Aorta (tissue), 5 donors: Measurements from ENCODE around the gene MAD1L1. TPM values are rescaled to one million over a fixed set of nuclear protein-coding genes. Genes with fewer than 3 reads are reported as not detected.
"Not testable (repeated sequence)": the region's sequence is repeated elsewhere in the genome, so short reads cannot be mapped to it uniquely, and the experiment has no call there.

Source experiments
- ATAC-seq: fragments of 200-7000 bp; cut with Tn5 transposase; one replicate; pipeline ENCODE4 v1.9.1; 2022; ENCODE audit warnings: moderate library complexity; ENCODE audit not compliant: low FRiP score
- DNase-seq, 2 donors: peaks; one replicate each; pipeline ENCODE4 v3.0.0-alpha.2; 2020
- H3K27ac ChIP-seq, 2 donors: one replicate each; pipeline ENCODE4 v1.5.1; 2013; ENCODE audit warnings: low read length in 2 of 2, mild to moderate bottlenecking in 2 of 2, moderate library complexity in 2 of 2, control low read depth in 1 of 2, inconsistent platforms in 1 of 2, low read depth in 1 of 2
- H3K27me3 ChIP-seq, 2 donors: one replicate each; pipeline ENCODE4 v1.6.1; 2013; ENCODE audit warnings: control low read depth in 1 of 2, low read length in 1 of 2, mild to moderate bottlenecking in 1 of 2, moderate library complexity in 1 of 2; ENCODE audit not compliant: insufficient read depth in 2 of 2, control insufficient read depth in 1 of 2
- H3K36me3 ChIP-seq, 2 donors: one replicate each; pipeline ENCODE4 v1.6.1; 2013; ENCODE audit warnings: control low read depth in 1 of 2, low read length in 1 of 2, mild to moderate bottlenecking in 1 of 2; ENCODE audit not compliant: insufficient read depth in 2 of 2, control insufficient read depth in 1 of 2
- H3K4me1 ChIP-seq, 2 donors: one replicate each; pipeline ENCODE4 v1.6.1; 2013; ENCODE audit warnings: low read length in 2 of 2, control low read depth in 1 of 2, mild to moderate bottlenecking in 1 of 2, moderate library complexity in 1 of 2; ENCODE audit not compliant: insufficient read depth in 2 of 2, control insufficient read depth in 1 of 2
- H3K4me3 ChIP-seq, 2 donors: one replicate each; pipeline ENCODE4 v1.5.1; 2013; ENCODE audit warnings: low read length in 2 of 2, control low read depth in 1 of 2, mild to moderate bottlenecking in 1 of 2
- H3K9me3 ChIP-seq: one replicate; pipeline ENCODE4 v1.6.1; 2013; ENCODE audit warnings: mild to moderate bottlenecking, low read length; ENCODE audit not compliant: control insufficient read depth
- WGBS, 2 donors: extraction: QIAGEN DNeasy Blood & Tissue Kit; methylation state at CpG; one replicate each; pipeline ENCODE4 v1.1.7; 2013; 5-methylcytosine and 5-hydroxymethylcytosine counted together
- intact Hi-C, 2 donors: fragments of 100-400 bp; cut with DNase I; formaldehyde crosslinking; loops; one replicate each; pipeline versions ENCODE4 v1.14.2 to v1.15.0; 2022
- polyA plus RNA-seq, 2 donors: library from polyadenylated mRNA; stranded (reverse); fragments of 200-250 nt; gene quantifications; one replicate each; pipeline ENCODE4 v1.2.3, GENCODE V29; 2013
- total RNA-seq, 2 donors: library from RNA; stranded (reverse); fragmentation: NEBNext Ultra II Directional; extraction: Animal tissue kit (Norgen Biotek cat#: 25700); gene quantifications; one replicate each; pipeline ENCODE4 v1.2.1, GENCODE V29; 2021
- donor health status: healthy with polysubstance abuse.
- donor health status: Bipolar disorder and iron deficiency.
- donor health status: DM: no; HTN: no; CAD: no.
- donor health status: DM: no; HTN: no; CAD: no.
- donor health status: DM: yes; HTN: yes; CAD: no.

MAD1L1 gene
- total and polyA plus RNA-seq, 4 donors = 14.8 to 35.8 (median 20.2) TPM

- H3K9me3 ChIP-seq, ATAC-seq, H3K27me3 ChIP-seq, H3K4me3 ChIP-seq, intact Hi-C loops, H3K4me1 ChIP-seq, DNase-seq, H3K36me3 ChIP-seq, H3K27ac ChIP-seq: not testable (repeated sequence)
- WGBS, 2 donors = 94 to 95% methylated on average over 14 to 17 of the region's 17 CpGs
These were observed 70.5 kb downstream of the MAD1L1 start for GRCh38 chr7:2162004-2162902.

- no peaks in the 10 kb centered on the region for H3K9me3 ChIP-seq
- intact Hi-C loops = loop anchor here in 1 of 2 donors (5.0 kb wide), 1 partner anchor 57 kb away; no protein-coding TSS in a partner anchor
- H3K36me3 ChIP-seq = no peaks in the 10 kb centered on the region
- DNase-seq (peak in 1 of 2 donors; percentile 46), ATAC-seq (no peak)
- H3K27me3 ChIP-seq = no peaks in the 10 kb centered on the region
- H3K4me1 ChIP-seq = peaks cover 0 to 2% of the 10 kb centered on the region in 2 donors
- 97 to 98% methylated on average over 8 of the region's 8 CpGs for WGBS, 2 donors
- H3K4me3 ChIP-seq = no peak overlapping the region
- H3K27ac ChIP-seq = no peak overlapping the region
These were observed 73.6 kb downstream of the MAD1L1 start for GRCh38 chr7:2159176-2159520.

- DNase-seq (peak; percentile 19 to 67), ATAC-seq (no peak)
- H3K27ac ChIP-seq = peak overlapping the region in 1 of 2 donors; percentile 69
- H3K36me3 ChIP-seq = no peaks in the 10 kb centered on the region
- no peaks in the 10 kb centered on the region for H3K27me3 ChIP-seq
- 93 to 95% methylated on average over 13 of the region's 13 CpGs for WGBS, 2 donors
- peaks cover 0 to 2% of the 10 kb centered on the region in 2 donors for H3K4me1 ChIP-seq
- H3K9me3 ChIP-seq = no peaks in the 10 kb centered on the region
- H3K4me3 ChIP-seq = no peak overlapping the region
- intact Hi-C loops = loop anchor here in 1 of 2 donors (5.0 kb wide), 1 partner anchor 56 kb away; no protein-coding TSS in a partner anchor
These were observed 74.2 kb downstream of the MAD1L1 start for GRCh38 chr7:2158331-2159175.

GRCh38 chr7:2157473-2158279, 75.1 kb downstream of the MAD1L1 start:
- Histone ChIP-seq H3K4me1 (peaks cover 0 to 2% of the 10 kb centered on the region in 2 donors), H3K9me3 (no peaks in the 10 kb centered on the region), H3K36me3 (no peaks in the 10 kb centered on the region), H3K4me3 (no peak overlapping the region), H3K27ac (peak overlapping the region in 1 of 2 donors; percentile 69), H3K27me3 (no peaks in the 10 kb centered on the region)
- intact Hi-C loops = loop anchor here in 1 of 2 donors (5.0 kb wide), 1 partner anchor 55 kb away; no protein-coding TSS in a partner anchor
- 15 to 16% methylated on average over 19 of the region's 19 CpGs for WGBS, 2 donors
- peak; percentile 77 for ATAC-seq
- peak; percentile 60 to 71 for DNase-seq

GRCh38 chr7:2156756-2157472, 75.8 kb downstream of the MAD1L1 start:
- Histone ChIP-seq H3K4me1 (peaks cover 0 to 2% of the 10 kb centered on the region in 2 donors), H3K9me3 (no peaks in the 10 kb centered on the region), H3K36me3 (no peaks in the 10 kb centered on the region), H3K27me3 (no peaks in the 10 kb centered on the region), H3K4me3 (no peak overlapping the region), H3K27ac (peak overlapping the region in 1 of 2 donors; percentile 23)
- 84 to 93% methylated on average over 15 of the region's 15 CpGs for WGBS, 2 donors
- intact Hi-C loops = loop anchor here in 1 of 2 donors (5.0 kb wide), 1 partner anchor 55 kb away; no protein-coding TSS in a partner anchor
- no peak for ATAC-seq
- no peak for DNase-seq

GRCh38 chr7:2154831-2155230, 77.9 kb downstream of the MAD1L1 start:
- ATAC-seq = no peak
- Histone ChIP-seq H3K9me3 (no peaks in the 10 kb centered on the region), H3K4me3 (no peak overlapping the region), H3K27me3 (no peaks in the 10 kb centered on the region), H3K4me1 (peaks cover 0 to 2% of the 10 kb centered on the region in 2 donors), H3K27ac (no peak overlapping the region), H3K36me3 (no peaks in the 10 kb centered on the region)
- peak; percentile 21 to 58 for DNase-seq
- WGBS, 2 donors = 97 to 98% methylated on average over 17 of the region's 17 CpGs
- intact Hi-C loops = loop anchor here in 1 of 2 donors (5.0 kb wide), 1 partner anchor 53 kb away; no protein-coding TSS in a partner anchor

- H3K27ac ChIP-seq = no peak overlapping the region
- H3K27me3 ChIP-seq = no peaks in the 10 kb centered on the region
- H3K36me3 ChIP-seq = no peaks in the 10 kb centered on the region
- ATAC-seq = no peak
- no peak overlapping the region for H3K4me3 ChIP-seq
- H3K9me3 ChIP-seq = no peaks in the 10 kb centered on the region
- 94 to 96% methylated on average over 6 of the region's 6 CpGs for WGBS, 2 donors
- intact Hi-C loops = no loop called here
- peak; percentile 4 to 16 for DNase-seq
- peaks cover 0 to 2% of the 10 kb centered on the region in 2 donors for H3K4me1 ChIP-seq
These were observed 78.6 kb downstream of the MAD1L1 start for GRCh38 chr7:2154121-2154520.
